Heart left ventricle (tissue), 13 donors: ENCODE measurements around the gene AMMECR1.

ENCODE experiments used
- CTCF ChIP-seq, 12 donors: fragments of 200-600 bp; sonication (generic) in 4 of 12; IDR thresholded peaks; one replicate each; pipeline versions ENCODE4 v1.5.0 to v1.8.0; 2018 to 2022; ENCODE audit warnings: antibody characterized with exemption in 12 of 12, mild to moderate bottlenecking in 5 of 12
- POLR2A ChIP-seq, 2 donors: fragments of 450-650 bp; IDR thresholded peaks; one replicate each; pipeline ENCODE4 v1.6.1; 2017; ENCODE audit warnings: antibody characterized with exemption in 2 of 2, mild to moderate bottlenecking in 2 of 2, moderate library complexity in 2 of 2
- donor health status: ischemic (EF 13 %, LVEDD 7.1; RV severe dilation, severe dysfunction).
- donor health status: DM: no; HTN: yes; CAD: no.
- donor health status: DM: no; HTN: no; CAD: no.
- donor health status: ischemic (EF 25% LVEDD 6.9; RV normal size, moderate dysfunction).
- donor health status: ischemic (EF 25% LVEDD 5.7; RV mildly dilated, moderate dysfunction).
- donor health status: ischemic (EF 35%, LVEDD 5.7; RV mildly dilated, moderate dysfunction).
- donor health status: nonischemic (EF 11% LVEDD 7.7; RV severe dilation, severe dysfunction).
- donor health status: DM: yes; HTN: yes; CAD: no.
- donor health status: PGD.
- donor health status: ischemic (EF 29% LVEDD 5.4; RV normal size, mild dysfunction).
- donor health status: nonischemic (EF 23%, LVEDD 6.1; RV moderate dilation, normal function).

- TF ChIP-seq CTCF (IDR thresholded peaks at IDR 0.05) (no peak), POLR2A (IDR thresholded peaks at IDR 0.05) (no peak)
These were observed 109.8 kb downstream of the AMMECR1 start for GRCh38 chrX:110208092-110208491.
